OCI-LY3 (cell line): ENCODE data around the gene KBTBD13.

Source experiments
- H2AFZ ChIP-seq: fragments of 200-600, 300-600 bp; shearing (Covaris generic); 2 replicates; pipeline ENCODE4 v1.6.0; 2014; ENCODE audit warnings: antibody characterized with exemption, low read depth, low read length
- H3K27ac ChIP-seq: fragments of 200-600, 300-600 bp; sonication (generic); 2 replicates; pipeline ENCODE4 v1.5.1; 2014; ENCODE audit warnings: mild to moderate bottlenecking, low read length, moderate library complexity, mixed read lengths
- H3K27me3 ChIP-seq: fragments of 200-600, 300-600 bp; sonication (generic); 2 replicates; pipeline ENCODE4 v1.6.1; 2014; ENCODE audit warnings: low read depth, low read length, mixed read lengths
- H3K36me3 ChIP-seq: fragments of 200-600, 300-600 bp; sonication (generic); replicated peaks from 2 replicates; pipeline ENCODE3; 2014; ENCODE audit warnings: low read depth, low read length, mixed read lengths
- H3K4me1 ChIP-seq: fragments of 300-600, 200-600 bp; sonication (generic); 2 replicates; pipeline ENCODE4 v1.6.1; 2014; ENCODE audit warnings: low read length, mixed read lengths
- H3K4me2 ChIP-seq: fragments of 200-600, 300-600 bp; sonication (generic); 2 replicates; pipeline ENCODE4 v1.6.1; 2014; ENCODE audit warnings: low read length, mixed read lengths
- H3K4me3 ChIP-seq: fragments of 300-600, 200-600 bp; sonication (generic); 2 replicates; pipeline ENCODE4 v1.5.1; 2014; ENCODE audit warnings: antibody characterized with exemption, mild to moderate bottlenecking, low read length, moderate library complexity
- H3K79me2 ChIP-seq: fragments of 300-600, 200-600 bp; shearing (Covaris generic); 2 replicates; pipeline ENCODE4 v1.6.1; 2014; ENCODE audit warnings: mild to moderate bottlenecking, low read length, mixed read lengths
- H3K9ac ChIP-seq: fragments of 300-600, 200-600 bp; shearing (Covaris generic); 2 replicates; pipeline ENCODE4 v1.6.0; 2014; ENCODE audit warnings: mild to moderate bottlenecking, low read length, moderate library complexity
- H3K9me3 ChIP-seq: fragments of 200-600, 300-600 bp; shearing (Covaris generic); 2 replicates; pipeline ENCODE4 v1.6.1; 2014; ENCODE audit warnings: low read length, mixed read lengths; ENCODE audit not compliant: insufficient read depth
- H4K20me1 ChIP-seq: fragments of 200-600, 300-600 bp; sonication (generic); 2 replicates; pipeline ENCODE4 v1.6.1; 2016; ENCODE audit warnings: low read length, mixed read lengths; ENCODE audit not compliant: insufficient read depth
- CTCF ChIP-seq: fragments of 200-600, 300-600 bp; sonication (generic); IDR thresholded peaks from 2 replicates; pipeline ENCODE4 v1.5.1; 2014; ENCODE audit warnings: antibody characterized with exemption, low read length, low read depth
- EZH2phosphoT487 ChIP-seq: fragments of 200-600 bp; shearing (Covaris generic); IDR thresholded peaks from 2 replicates; pipeline ENCODE4 v1.6.1; 2018; ENCODE audit warnings: antibody characterized with exemption, mixed run types, low read depth

KBTBD13 gene

DNA sequence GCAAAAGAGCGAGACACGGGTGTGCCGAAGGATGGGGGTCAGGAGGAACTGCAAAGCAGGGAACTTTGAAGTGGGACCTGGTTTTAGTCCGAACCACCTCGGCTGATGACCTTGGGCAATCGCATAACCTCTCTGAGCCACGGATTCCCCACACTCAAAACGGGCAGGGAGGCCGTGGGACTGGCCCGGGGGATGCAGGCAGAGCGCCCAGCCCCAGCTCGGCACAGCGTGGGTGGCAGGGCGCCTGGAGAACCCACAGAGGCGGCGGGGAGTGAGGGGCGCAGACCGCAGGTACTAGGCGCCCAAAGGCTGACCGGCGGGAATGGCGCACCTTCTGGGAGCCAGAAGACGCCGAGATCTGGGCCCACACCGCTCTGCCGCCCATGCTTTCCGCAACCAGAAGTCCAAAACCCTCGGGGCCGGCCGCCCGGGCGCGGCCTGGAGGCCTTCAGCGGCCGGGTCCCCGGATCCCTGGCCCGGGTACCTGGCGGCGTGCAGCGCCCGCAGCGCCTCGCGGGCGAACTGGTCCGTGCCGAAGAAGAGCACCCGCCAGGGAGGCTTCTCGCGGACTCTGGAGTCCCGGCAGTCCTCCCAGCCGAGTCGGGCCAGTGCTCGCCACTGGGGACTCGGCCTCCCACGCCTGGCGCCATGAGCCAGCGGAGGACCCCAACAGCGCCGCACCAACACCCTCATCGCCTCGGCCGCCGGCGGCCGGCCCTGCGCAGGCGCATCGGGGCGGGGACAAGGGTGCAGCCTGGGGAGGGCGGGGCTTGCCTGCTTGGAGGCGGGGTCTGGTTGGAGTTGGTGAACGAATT, 47.4 kb upstream of the KBTBD13 start, which contains the start of gene MTFMT:
Gene MTFMT, minus strand, starts transcription at position 719 of the 815 bp plus-strand sequence. Its CDS starts 26 bp downstream, at position 693.
- Histone ChIP-seq H2AFZ (peak within 1 kb of the TSS; percentile 60; the same call in 1 of the 2 replicates), H3K27me3 (peaks cover 13% of the 10 kb centered on the region), H3K36me3 (peaks cover 17% of the 10 kb centered on the region), H3K9me3 (no peaks in the 10 kb centered on the region), H3K9ac (peak within 1 kb of the TSS; percentile 85), H3K4me3 (peak within 1 kb of the TSS; percentile 88), H3K4me1 (peaks cover 29% of the 10 kb centered on the region), H4K20me1 (peaks cover 5% of the 10 kb centered on the region), H3K4me2 (peak within 1 kb of the TSS; percentile 74), H3K27ac (peak within 1 kb of the TSS; percentile 10; the same call in 1 of the 2 replicates), H3K79me2 (peaks cover 19% of the 10 kb centered on the region)
- no peak for TF ChIP-seq CTCF
- no peak for TF ChIP-seq EZH2phosphoT487

DNA sequence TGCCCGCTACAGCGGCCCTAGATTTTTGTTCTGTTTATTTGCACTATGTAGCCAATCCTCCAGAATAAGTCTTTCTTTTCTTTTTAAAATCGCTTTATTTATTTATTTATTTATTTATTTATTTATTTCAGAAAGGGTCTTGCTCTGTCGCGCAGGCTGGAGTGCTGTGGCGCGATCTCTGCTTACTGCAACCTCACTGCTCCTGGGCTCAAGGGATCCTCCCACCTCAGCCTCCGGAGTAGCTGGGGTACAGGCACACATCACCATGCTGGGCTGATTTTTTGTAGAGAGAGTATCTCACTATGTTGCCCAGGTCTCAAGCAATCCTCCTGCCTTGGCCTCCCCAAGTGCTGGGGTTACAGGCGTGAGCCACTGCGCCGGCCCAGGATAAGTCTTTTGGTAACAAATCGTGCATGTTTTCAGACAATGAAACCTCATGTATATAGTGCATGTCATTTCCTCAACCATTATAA, 46.8 kb upstream of the KBTBD13 start:
- H3K9me3 ChIP-seq, result no peaks in the 10 kb centered on the region
- no peak for TF ChIP-seq EZH2phosphoT487
- H2AFZ ChIP-seq, result no peak overlapping the region
- no peak overlapping the region for H3K27ac ChIP-seq
- H3K4me1 ChIP-seq, result peaks cover 32% of the 10 kb centered on the region
- peaks cover 5% of the 10 kb centered on the region for H4K20me1 ChIP-seq
- H3K4me2 ChIP-seq, result no peak overlapping the region
- peaks cover 19% of the 10 kb centered on the region for H3K79me2 ChIP-seq
- H3K4me3 ChIP-seq, result no peak overlapping the region
- peaks cover 13% of the 10 kb centered on the region for H3K27me3 ChIP-seq
- H3K9ac ChIP-seq, result no peak overlapping the region
- H3K36me3 ChIP-seq, result peaks cover 14% of the 10 kb centered on the region

- TF ChIP-seq CTCF (peak; percentile 87), EZH2phosphoT487 (no peak)
- Histone ChIP-seq H3K27ac (no peak overlapping the region), H3K4me2 (peak overlapping the region; percentile 86), H2AFZ (peak overlapping the region; percentile 94), H3K9ac (peak overlapping the region; percentile 34), H3K79me2 (peaks cover 14% of the 10 kb centered on the region), H3K9me3 (no peaks in the 10 kb centered on the region), H3K27me3 (peaks cover 13% of the 10 kb centered on the region), H3K4me1 (peaks cover 27% of the 10 kb centered on the region), H3K4me3 (peak overlapping the region; percentile 69), H3K36me3 (no peaks in the 10 kb centered on the region), H4K20me1 (no peaks in the 10 kb centered on the region)
These were observed 43.6 kb upstream of the KBTBD13 start for GRCh38 chr15:65032801-65033537.

- TF ChIP-seq EZH2phosphoT487 (no peak), CTCF (peak; percentile 80)
- Histone ChIP-seq H3K4me1 (peaks cover 22% of the 10 kb centered on the region), H3K9me3 (no peaks in the 10 kb centered on the region), H2AFZ (peak overlapping the region; percentile 94), H3K27me3 (peaks cover 13% of the 10 kb centered on the region), H3K27ac (no peak overlapping the region), H4K20me1 (no peaks in the 10 kb centered on the region), H3K4me2 (peak overlapping the region; percentile 86), H3K4me3 (peak overlapping the region; percentile 69), H3K79me2 (peaks cover 6% of the 10 kb centered on the region), H3K36me3 (no peaks in the 10 kb centered on the region), H3K9ac (peak overlapping the region; percentile 34)
These were observed 42.8 kb upstream of the KBTBD13 start for GRCh38 chr15:65033659-65034269.
